Measurements from ENCODE around the gene MAML2. TPM values are rescaled to one million over a fixed set of nuclear protein-coding genes. Genes with fewer than 3 reads are reported as not detected.

The MAML2 gene
- total RNA-seq, 1 donor from 2014 or later = 18.7 TPM

- Mint-ChIP-seq H3K36me3 (ENCODE audit: low read depth) (peaks cover 3% of the 10 kb centered on the region), H3K4me1 (peaks cover 35% of the 10 kb centered on the region), H3K9me3 (no peaks in the 10 kb centered on the region), H3K27me3 (ENCODE audit: low read depth) (no peaks in the 10 kb centered on the region), H3K4me3 (no peak overlapping the region), H3K27ac (ENCODE audit: unreplicated experiment) (no peak overlapping the region)
- no peak for DNase-seq (ENCODE audit: low read depth, low spot score)
- no peak for TF ChIP-seq CTCF (conservative IDR thresholded peaks at IDR 0.05)
These were observed 162.7 kb downstream of the MAML2 start for GRCh38 chr11:96180341-96180740.

DNA sequence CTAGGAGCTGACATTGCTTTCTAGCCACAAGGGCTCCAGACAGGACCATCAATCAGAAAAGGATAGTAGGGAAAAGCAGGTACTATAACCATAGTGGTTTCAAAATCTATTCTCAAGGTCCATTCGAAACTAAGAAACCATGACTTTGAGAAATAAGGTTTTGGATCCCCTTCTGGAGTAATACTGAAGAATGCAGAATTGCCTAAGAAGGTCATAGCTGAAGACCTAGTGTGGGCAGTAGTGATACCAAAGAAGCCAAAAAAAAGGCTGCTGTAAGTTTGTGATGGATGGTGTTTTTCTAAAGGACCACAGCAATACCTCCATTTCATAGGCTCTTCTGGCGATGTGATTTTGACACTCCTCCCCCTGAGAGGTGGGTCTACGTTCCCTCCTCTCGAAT, 163.1 kb downstream of the MAML2 start:
- TF ChIP-seq CTCF (conservative IDR thresholded peaks at IDR 0.05) = no peak
- no peaks in the 10 kb centered on the region for H3K9me3 Mint-ChIP-seq
- DNase-seq (ENCODE audit: low read depth, low spot score) = no peak
- H3K27ac Mint-ChIP-seq (ENCODE audit: unreplicated experiment) = no peak overlapping the region
- no peak overlapping the region for H3K4me3 Mint-ChIP-seq
- H3K27me3 Mint-ChIP-seq (ENCODE audit: low read depth) = no peaks in the 10 kb centered on the region
- peaks cover 34% of the 10 kb centered on the region for H3K4me1 Mint-ChIP-seq
- peaks cover 3% of the 10 kb centered on the region for H3K36me3 Mint-ChIP-seq (ENCODE audit: low read depth)

DNA sequence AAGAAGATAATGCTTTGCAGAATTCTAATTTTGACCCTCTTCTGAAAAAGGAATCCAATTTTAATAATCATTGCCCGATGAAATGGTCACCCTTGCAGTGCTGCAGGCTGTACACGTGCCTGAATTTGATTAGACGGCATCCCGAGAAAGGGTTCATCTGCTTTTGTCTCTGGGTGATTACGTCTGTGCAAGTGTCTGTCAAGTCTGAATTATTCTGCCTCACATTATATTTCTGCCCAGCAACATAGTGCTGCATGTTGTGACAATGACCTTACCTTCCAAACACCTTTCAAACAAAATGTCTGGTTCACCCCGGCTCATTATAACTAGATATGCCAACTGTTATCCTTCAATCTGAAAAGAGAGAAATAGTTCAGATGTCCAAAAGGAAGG, 164.1 kb downstream of the MAML2 start:
- peaks cover 35% of the 10 kb centered on the region for H3K4me1 Mint-ChIP-seq
- H3K27me3 Mint-ChIP-seq (ENCODE audit: low read depth) = no peaks in the 10 kb centered on the region
- no peak for DNase-seq (ENCODE audit: low read depth, low spot score)

DNA sequence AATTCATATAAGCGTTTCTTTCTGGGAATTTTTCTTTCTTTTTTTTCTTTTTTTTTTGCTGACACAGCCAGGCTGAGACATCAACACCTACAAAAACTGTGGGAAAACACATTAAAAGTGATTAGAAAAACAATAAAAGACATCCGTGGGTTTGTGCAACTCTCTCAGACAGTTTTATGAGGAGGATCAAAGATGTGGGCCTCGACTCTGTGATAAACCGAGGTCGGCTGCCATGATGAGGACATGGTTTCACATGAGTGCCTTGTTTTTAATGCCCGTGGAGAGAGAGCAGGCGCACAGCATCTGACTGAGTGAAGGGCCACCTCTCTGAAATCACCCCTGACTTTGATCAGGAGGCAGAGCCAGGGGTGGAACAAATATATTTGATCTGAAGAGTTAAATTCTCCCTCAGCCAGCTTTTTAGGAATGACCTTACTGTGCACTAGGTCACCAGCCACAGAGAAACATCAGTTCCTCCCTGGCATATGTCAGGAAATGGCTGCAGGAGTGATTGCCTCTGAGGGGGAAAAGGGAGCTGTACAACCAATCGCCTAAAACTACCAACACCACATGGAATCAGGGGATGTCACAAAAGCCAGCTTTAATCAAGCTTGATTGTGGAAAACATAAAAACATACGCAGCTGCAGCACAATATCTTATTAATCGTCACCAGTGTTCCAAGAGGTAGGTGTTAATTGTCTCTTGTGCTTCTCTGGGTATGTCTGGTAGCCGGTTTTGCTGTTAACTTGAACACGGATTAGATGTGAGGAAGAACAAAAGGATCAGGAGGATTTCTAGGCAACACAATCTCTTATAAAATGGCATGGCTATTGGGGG, 164.7 kb downstream of the MAML2 start:
- TF ChIP-seq CTCF (conservative IDR thresholded peaks at IDR 0.05) = no peak
- no peak for DNase-seq (ENCODE audit: low read depth, low spot score)

More for the DNA sequence above, 164.1 kb downstream of the MAML2 start:
- Mint-ChIP-seq H3K36me3 (ENCODE audit: low read depth) (peaks cover 3% of the 10 kb centered on the region), H3K27ac (ENCODE audit: unreplicated experiment) (peak overlapping the region; percentile 4), H3K4me3 (no peak overlapping the region), H3K9me3 (no peaks in the 10 kb centered on the region)
- TF ChIP-seq CTCF (conservative IDR thresholded peaks at IDR 0.05) = no peak

DNA sequence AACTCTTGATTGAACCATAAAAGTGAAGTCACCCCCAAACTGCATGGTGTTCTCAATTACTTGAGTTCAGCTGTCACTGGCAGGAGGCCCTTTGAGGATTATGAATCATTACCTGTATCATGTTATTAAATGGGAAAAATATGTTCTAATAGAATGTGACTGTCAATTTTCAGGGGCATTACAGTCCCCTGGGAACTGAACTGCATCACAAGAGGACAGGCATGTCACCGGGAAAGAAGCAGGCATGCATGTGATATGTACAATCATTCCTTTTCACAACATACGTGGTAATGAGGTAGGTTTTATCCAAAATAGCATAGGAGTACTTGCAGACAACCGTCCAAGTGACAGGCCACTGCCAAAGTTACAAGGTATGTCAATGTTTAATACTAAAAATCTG, 165.8 kb downstream of the MAML2 start:
- no peaks in the 10 kb centered on the region for H3K27me3 Mint-ChIP-seq (ENCODE audit: low read depth)
- no peak for DNase-seq (ENCODE audit: low read depth, low spot score)
- no peak for TF ChIP-seq CTCF (conservative IDR thresholded peaks at IDR 0.05)
- no peak overlapping the region for H3K4me3 Mint-ChIP-seq
- peaks cover 14% of the 10 kb centered on the region for H3K36me3 Mint-ChIP-seq (ENCODE audit: low read depth)
- no peak overlapping the region for H3K27ac Mint-ChIP-seq (ENCODE audit: unreplicated experiment)
- H3K4me1 Mint-ChIP-seq = peaks cover 46% of the 10 kb centered on the region
- H3K9me3 Mint-ChIP-seq = no peaks in the 10 kb centered on the region

More for the DNA sequence above, 164.7 kb downstream of the MAML2 start:
- Mint-ChIP-seq H3K4me1 (peaks cover 41% of the 10 kb centered on the region), H3K36me3 (ENCODE audit: low read depth) (peaks cover 8% of the 10 kb centered on the region), H3K4me3 (no peak overlapping the region), H3K27me3 (ENCODE audit: low read depth) (no peaks in the 10 kb centered on the region), H3K9me3 (no peaks in the 10 kb centered on the region), H3K27ac (ENCODE audit: unreplicated experiment) (peak overlapping the region; percentile 28)
